ENCODE data around the gene ADAM29. TPM values are rescaled to one million over a fixed set of nuclear protein-coding genes. Genes with fewer than 3 reads are reported as not detected.
"Not testable (repeated sequence)": the region's sequence is repeated elsewhere in the genome, so short reads cannot be mapped to it uniquely, and the experiment has no call there.

Gene ADAM29
- total RNA-seq, 1 donor from 2014 or later = not detected

GRCh38 chr4:174989791-174990190 lies 71.6 kb downstream of the ADAM29 start:
- H3K36me3 Mint-ChIP-seq = no peaks in the 10 kb centered on the region
- no peak overlapping the region for H3K27ac Mint-ChIP-seq
- TF ChIP-seq CTCF (conservative IDR thresholded peaks at IDR 0.05) = no peak
- H3K4me1 Mint-ChIP-seq (ENCODE audit: unreplicated experiment) = no peaks in the 10 kb centered on the region
- H3K27me3 Mint-ChIP-seq = no peaks in the 10 kb centered on the region
- no peak overlapping the region for H3K4me3 Mint-ChIP-seq
- H3K9me3 Mint-ChIP-seq = peaks cover 5% of the 10 kb centered on the region
- DNase-seq (ENCODE audit: extremely low spot score, unreplicated experiment) = no peak

GRCh38 chr4:174993916-174994315 lies 75.8 kb downstream of the ADAM29 start:
- Mint-ChIP-seq H3K4me1 (ENCODE audit: unreplicated experiment) (no peaks in the 10 kb centered on the region), H3K4me3 (no peak overlapping the region)
- no peak for TF ChIP-seq CTCF (conservative IDR thresholded peaks at IDR 0.05)

DNA sequence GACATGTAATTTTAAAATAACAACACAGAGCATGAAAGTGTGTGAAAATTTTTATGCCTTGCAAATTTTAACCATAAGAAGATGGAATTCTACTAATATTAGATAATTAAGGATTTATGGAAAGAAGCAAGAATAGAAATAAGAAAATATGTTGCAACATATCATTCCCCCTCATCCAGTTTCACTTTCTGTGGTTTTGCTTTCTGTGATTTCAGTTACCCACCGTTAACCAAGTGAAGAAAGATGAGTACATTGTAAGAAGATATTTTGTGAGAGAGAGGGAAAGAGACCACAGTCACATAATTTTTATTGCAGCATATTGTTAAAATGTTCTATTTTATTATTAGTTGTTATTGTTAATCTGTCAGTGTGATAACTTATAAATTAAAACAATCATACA lies 77.9 kb downstream of the ADAM29 start:
- H3K4me3 Mint-ChIP-seq = no peak overlapping the region
- no peaks in the 10 kb centered on the region for H3K27me3 Mint-ChIP-seq
- no peaks in the 10 kb centered on the region for H3K4me1 Mint-ChIP-seq (ENCODE audit: unreplicated experiment)
- DNase-seq (ENCODE audit: extremely low spot score, unreplicated experiment) = no peak
- no peak overlapping the region for H3K27ac Mint-ChIP-seq
- no peaks in the 10 kb centered on the region for H3K9me3 Mint-ChIP-seq
- H3K36me3 Mint-ChIP-seq = no peaks in the 10 kb centered on the region
- no peak for TF ChIP-seq CTCF (conservative IDR thresholded peaks at IDR 0.05)

More at GRCh38 chr4:174993916-174994315, 75.8 kb downstream of the ADAM29 start:
- no peaks in the 10 kb centered on the region for H3K9me3 Mint-ChIP-seq
- DNase-seq (ENCODE audit: extremely low spot score, unreplicated experiment) = no peak
- H3K27ac Mint-ChIP-seq = no peak overlapping the region
- H3K27me3 Mint-ChIP-seq = no peaks in the 10 kb centered on the region
- no peaks in the 10 kb centered on the region for H3K36me3 Mint-ChIP-seq

GRCh38 chr4:174999407-174999806 lies 81.2 kb downstream of the ADAM29 start:
- no peak overlapping the region for H3K27ac Mint-ChIP-seq
- H3K36me3 Mint-ChIP-seq = no peaks in the 10 kb centered on the region
- no peaks in the 10 kb centered on the region for H3K4me1 Mint-ChIP-seq (ENCODE audit: unreplicated experiment)
- H3K4me3 Mint-ChIP-seq = no peak overlapping the region
- H3K9me3 Mint-ChIP-seq = no peaks in the 10 kb centered on the region
- no peak for TF ChIP-seq CTCF (conservative IDR thresholded peaks at IDR 0.05)
- no peak for DNase-seq (ENCODE audit: extremely low spot score, unreplicated experiment)
- H3K27me3 Mint-ChIP-seq = no peaks in the 10 kb centered on the region

- Mint-ChIP-seq H3K27me3 (no peaks in the 10 kb centered on the region), H3K27ac (no peak overlapping the region), H3K36me3 (no peaks in the 10 kb centered on the region), H3K9me3 (no peaks in the 10 kb centered on the region), H3K4me3 (no peak overlapping the region), H3K4me1 (ENCODE audit: unreplicated experiment) (no peaks in the 10 kb centered on the region)
- no peak for TF ChIP-seq CTCF (conservative IDR thresholded peaks at IDR 0.05)
- no peak for DNase-seq (ENCODE audit: extremely low spot score, unreplicated experiment)
Observed at GRCh38 chr4:175017751-175018150, 99.6 kb downstream of the ADAM29 start.

DNA sequence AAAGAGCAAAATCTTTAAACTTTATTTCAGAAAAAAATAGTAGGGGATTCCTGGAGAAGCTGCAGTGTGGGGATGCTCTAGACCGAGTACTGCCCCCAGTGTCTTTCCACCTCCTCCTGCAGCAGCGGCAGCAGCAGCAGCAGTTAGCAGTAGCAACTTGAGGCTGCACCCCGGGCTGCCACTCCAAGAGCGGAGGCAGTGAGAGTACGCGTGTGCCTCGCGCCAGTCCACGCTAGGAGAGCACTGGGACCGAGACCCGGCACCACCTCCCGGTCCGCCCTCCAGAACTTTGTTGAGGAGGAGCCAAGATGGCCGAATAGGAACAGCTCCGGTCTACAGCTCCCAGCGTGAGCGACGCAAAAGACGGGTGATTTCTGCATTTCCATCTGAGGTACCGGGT lies 101.3 kb downstream of the ADAM29 start:
- not testable (repeated sequence) for H3K27me3 Mint-ChIP-seq; H3K4me1 Mint-ChIP-seq (ENCODE audit: unreplicated experiment); H3K4me3 Mint-ChIP-seq; H3K36me3 Mint-ChIP-seq; H3K27ac Mint-ChIP-seq; DNase-seq (ENCODE audit: extremely low spot score, unreplicated experiment); H3K9me3 Mint-ChIP-seq

Other genes starting within 250 kb of the ADAM29 start
- gene GLRA3, start 89.1 kb upstream of the ADAM29 start, total RNA-seq (ENCODE audit: low replicate concordance) = 0.60 and 0.64 TPM in 2 replicates

Measured in type B pancreatic cell (in vitro differentiated cells).